ENCODE results near the gene HCFC1.

HCFC1 gene

GRCh38 chrX:153971450-153972367, at the start of gene HCFC1:
TSS of gene HCFC1 (minus strand) at chrX:153971818. CDS start at chrX:153970840, 978 bp downstream.
- DNase-seq (ENCODE audit: low read depth in 2 of 2), result peak; percentile 79 to 80

- no peak for DNase-seq (ENCODE audit: low read depth in 2 of 2)
These were observed 49.6 kb upstream of the HCFC1 start for GRCh38 chrX:154021131-154021611.

- no peak for DNase-seq (ENCODE audit: low read depth in 2 of 2)
These were observed 49.0 kb upstream of the HCFC1 start for GRCh38 chrX:154020536-154021115.

- DNase-seq (ENCODE audit: low read depth in 2 of 2), result no peak
These were observed 48.3 kb upstream of the HCFC1 start, which contains the start of gene IRAK1 for GRCh38 chrX:154019633-154020528. TSS of gene IRAK1 (minus strand) at chrX:154019902. CDS start at chrX:154019812, 90 bp downstream.

GRCh38 chrX:154019061-154019621, 47.5 kb upstream of the HCFC1 start:
- no peak for DNase-seq (ENCODE audit: low read depth in 2 of 2)

- DNase-seq (ENCODE audit: low read depth in 2 of 2), result no peak
These were observed 47.0 kb upstream of the HCFC1 start for GRCh38 chrX:154018518-154019060.

GRCh38 chrX:154017766-154018517, 46.3 kb upstream of the HCFC1 start:
- DNase-seq (ENCODE audit: low read depth in 2 of 2), result no peak

GRCh38 chrX:154016366-154017076, 44.9 kb upstream of the HCFC1 start:
- DNase-seq (ENCODE audit: low read depth in 2 of 2), result no peak

GRCh38 chrX:154015581-154016264, 44.1 kb upstream of the HCFC1 start:
- no peak for DNase-seq (ENCODE audit: low read depth in 2 of 2)

GRCh38 chrX:154014429-154015380, 43.1 kb upstream of the HCFC1 start:
- DNase-seq (ENCODE audit: low read depth in 2 of 2), result no peak

GRCh38 chrX:154013614-154014360, 42.2 kb upstream of the HCFC1 start:
- no peak for DNase-seq (ENCODE audit: low read depth in 2 of 2)

GRCh38 chrX:154013001-154013421, 41.4 kb upstream of the HCFC1 start:
- DNase-seq (ENCODE audit: low read depth in 2 of 2), result no peak

GRCh38 chrX:154012336-154012991, 40.8 kb upstream of the HCFC1 start:
- no peak for DNase-seq (ENCODE audit: low read depth in 2 of 2)

GRCh38 chrX:154011376-154012335, 40.0 kb upstream of the HCFC1 start:
- DNase-seq (ENCODE audit: low read depth in 2 of 2), result no peak

GRCh38 chrX:154010330-154011087, 38.9 kb upstream of the HCFC1 start:
- DNase-seq (ENCODE audit: low read depth in 2 of 2), result no peak

Data from stimulated activated CD4-positive, alpha-beta T cell treated with anti-CD3 and anti-CD28 coated beads, Interleukin-12 subunit alpha, Interleukin-12 subunit beta, amount 100 ng/mL, for 24 hours (primary cell).